Stomach smooth muscle (tissue), 2 donors: ENCODE results near the gene SORCS3.

Experiments
- H3K27ac ChIP-seq: one replicate; pipeline ENCODE4 v1.7.0; 2013; ENCODE audit warnings: mild to moderate bottlenecking, low read length, inconsistent platforms
- H3K27me3 ChIP-seq, 2 donors: one replicate each; pipeline ENCODE4 v1.7.0; 2013; ENCODE audit warnings: low read length in 2 of 2; ENCODE audit not compliant: insufficient read depth in 2 of 2, control insufficient read depth in 1 of 2
- H3K36me3 ChIP-seq, 2 donors: one replicate each; pipeline ENCODE4 v1.7.0; 2013; ENCODE audit warnings: low read length in 2 of 2; ENCODE audit not compliant: control insufficient read depth in 2 of 2, insufficient read depth in 2 of 2
- H3K4me1 ChIP-seq: one replicate; pipeline ENCODE4 v1.7.0; 2013; ENCODE audit warnings: low read length; ENCODE audit not compliant: control insufficient read depth, insufficient read depth
- H3K4me3 ChIP-seq, 2 donors: one replicate each; pipeline ENCODE4 v1.7.0; 2013; ENCODE audit warnings: low read length in 2 of 2
- H3K9ac ChIP-seq, 2 donors: one replicate each; pipeline ENCODE4 v1.7.0; 2013; ENCODE audit warnings: low read length in 2 of 2, mild to moderate bottlenecking in 1 of 2
- H3K9me3 ChIP-seq, 2 donors: one replicate each; pipeline ENCODE4 v1.7.0; 2013; ENCODE audit warnings: low read length in 2 of 2; ENCODE audit not compliant: control insufficient read depth in 2 of 2
- donor health status: healthy.
- donor health status: Pancreatic carcinoma.

Gene SORCS3

DNA sequence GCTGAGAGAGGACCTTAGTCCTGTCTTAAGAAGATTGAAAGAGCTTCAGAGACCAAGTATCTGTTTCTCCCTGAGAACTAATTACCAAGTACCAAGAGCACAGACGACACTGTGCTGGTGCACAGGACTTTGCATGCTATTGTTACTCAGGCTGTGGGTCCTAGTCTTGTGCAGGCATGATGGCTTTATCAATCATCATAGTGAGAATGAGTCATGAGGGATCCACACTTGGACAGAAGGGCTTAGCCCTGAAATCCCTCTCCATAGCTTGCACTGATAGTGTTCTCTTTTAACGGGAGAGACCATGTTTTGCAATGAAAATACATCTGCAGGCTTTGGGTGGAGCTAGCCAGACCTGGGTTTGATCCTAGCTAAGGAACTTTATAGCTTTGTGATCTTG, 93.3 kb downstream of the SORCS3 start:
- Histone ChIP-seq H3K9ac (no peak overlapping the region), H3K4me1 (peaks cover 12% of the 10 kb centered on the region), H3K9me3 (no peaks in the 10 kb centered on the region), H3K27ac (no peak overlapping the region), H3K36me3 (no peaks in the 10 kb centered on the region), H3K27me3 (no peaks in the 10 kb centered on the region), H3K4me3 (no peak overlapping the region)

DNA sequence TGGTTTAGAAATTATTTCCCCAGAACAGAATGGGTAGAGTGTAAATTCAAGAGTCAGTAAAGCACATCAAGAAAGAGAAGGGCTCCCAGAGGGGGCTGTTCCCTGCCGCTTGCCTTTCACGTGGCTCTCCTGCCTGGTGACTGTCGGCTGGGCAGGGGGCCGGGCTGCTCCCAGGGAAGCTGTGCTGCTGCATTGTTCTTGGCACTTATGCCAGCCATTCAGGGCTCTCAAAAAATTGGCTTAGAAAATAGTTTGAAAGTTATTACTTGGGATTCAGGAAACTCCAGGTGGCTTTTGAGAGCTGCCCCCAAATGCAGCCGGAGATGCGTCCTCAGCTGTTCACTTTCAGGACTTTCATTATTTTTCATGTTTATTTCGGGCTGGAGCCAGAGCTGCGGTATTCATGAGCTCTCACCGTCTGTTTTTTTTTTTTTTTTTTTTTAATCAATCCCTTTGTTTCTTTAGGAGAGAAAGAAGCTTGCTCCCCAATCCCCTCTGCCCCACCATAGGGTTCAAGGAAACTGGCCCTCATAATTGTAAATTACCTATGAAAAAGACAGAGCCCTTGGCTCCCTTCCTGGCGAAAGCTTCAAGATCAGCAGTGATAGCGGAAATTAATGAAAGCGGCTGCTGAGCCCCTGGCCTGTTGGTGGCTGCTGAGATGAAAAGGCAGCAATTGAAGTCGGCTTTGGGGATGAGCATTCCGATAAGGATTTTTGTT, 94.1 kb downstream of the SORCS3 start:
- peak overlapping the region in 1 of 2 donors; percentile 8 for H3K4me3 ChIP-seq
- H3K27ac ChIP-seq, result no peak overlapping the region
- no peak overlapping the region for H3K9ac ChIP-seq
- H3K27me3 ChIP-seq, result no peaks in the 10 kb centered on the region
- H3K9me3 ChIP-seq, result no peaks in the 10 kb centered on the region
- peaks cover 12% of the 10 kb centered on the region for H3K4me1 ChIP-seq
- no peaks in the 10 kb centered on the region for H3K36me3 ChIP-seq

DNA sequence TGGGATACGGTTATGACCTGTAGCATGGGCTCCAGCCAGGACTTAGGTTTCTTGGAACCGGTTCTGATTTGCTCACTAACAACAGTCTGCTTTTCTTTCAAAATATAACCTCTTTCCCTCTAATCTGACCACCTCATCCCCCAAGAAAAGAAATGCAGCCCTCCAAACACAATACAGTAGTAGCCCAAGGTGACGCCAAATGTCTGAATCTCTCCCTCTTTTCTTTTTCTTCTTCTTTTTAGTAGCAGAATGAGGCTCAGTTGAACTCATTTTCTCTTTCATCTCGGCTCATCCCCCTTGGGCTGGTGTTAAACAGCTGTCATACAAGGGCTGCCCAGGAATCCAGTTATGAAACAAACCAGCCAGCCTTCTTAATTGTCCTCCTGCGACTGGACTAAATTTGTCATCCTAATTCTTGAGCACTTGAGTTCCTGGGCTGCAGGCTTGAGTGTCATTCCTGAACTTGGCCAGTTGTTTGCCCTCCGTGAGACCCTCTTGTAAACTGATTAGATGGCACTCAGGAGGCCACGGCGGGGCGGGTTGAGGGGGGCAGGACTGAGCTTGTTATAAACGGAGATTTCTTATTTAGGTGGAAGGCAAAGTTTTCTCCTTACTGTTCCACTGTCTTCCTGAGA, 94.8 kb downstream of the SORCS3 start:
- peak overlapping the region; percentile 8 to 20 for H3K4me3 ChIP-seq
- no peaks in the 10 kb centered on the region for H3K27me3 ChIP-seq
- no peak overlapping the region for H3K27ac ChIP-seq
- no peaks in the 10 kb centered on the region for H3K36me3 ChIP-seq
- peaks cover 12% of the 10 kb centered on the region for H3K4me1 ChIP-seq
- H3K9me3 ChIP-seq, result no peaks in the 10 kb centered on the region
- H3K9ac ChIP-seq, result no peak overlapping the region

DNA sequence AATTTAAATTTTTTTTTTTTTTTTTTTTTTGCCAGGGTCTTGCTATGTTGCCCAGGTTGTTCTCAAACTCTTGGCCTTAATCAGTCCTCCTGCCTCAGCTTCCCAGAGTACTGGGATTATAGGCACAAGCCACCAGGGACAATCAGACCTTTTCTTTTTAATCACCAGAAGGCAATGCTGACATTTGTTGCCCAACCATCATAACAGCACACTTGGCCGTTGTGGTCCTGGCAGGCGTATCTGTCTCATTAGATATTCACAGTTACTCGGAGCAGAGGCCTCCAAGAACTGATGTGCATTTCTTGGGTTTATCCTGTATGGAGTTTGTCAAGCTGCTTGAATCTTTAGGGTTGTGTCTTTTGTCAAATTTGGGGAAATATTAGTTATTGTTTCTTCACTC, 100.0 kb downstream of the SORCS3 start:
- no peaks in the 10 kb centered on the region for H3K36me3 ChIP-seq
- H3K9me3 ChIP-seq, result no peaks in the 10 kb centered on the region
- no peak overlapping the region for H3K27ac ChIP-seq
- no peaks in the 10 kb centered on the region for H3K27me3 ChIP-seq
- no peak overlapping the region for H3K9ac ChIP-seq
- no peaks in the 10 kb centered on the region for H3K4me1 ChIP-seq
- H3K4me3 ChIP-seq, result no peak overlapping the region

DNA sequence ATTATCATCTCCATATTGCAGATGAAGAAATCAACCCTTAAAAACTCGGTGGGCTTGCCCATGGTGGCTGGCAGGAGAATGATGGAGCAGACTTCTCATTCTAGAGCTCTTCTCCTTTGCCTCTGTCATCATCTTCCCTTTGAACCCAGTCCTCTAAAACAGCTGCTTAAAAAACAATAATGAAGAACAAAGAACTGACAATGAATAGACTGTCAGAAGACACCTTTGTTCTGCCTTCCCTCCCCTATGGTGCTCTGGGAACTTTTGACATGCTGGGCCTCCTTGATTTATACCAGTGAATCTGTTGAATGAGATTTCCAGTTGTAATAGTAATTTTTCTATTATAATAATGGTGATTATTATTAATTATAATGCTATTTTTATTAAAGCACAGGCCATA, 103.0 kb downstream of the SORCS3 start:
- Histone ChIP-seq H3K4me1 (no peaks in the 10 kb centered on the region), H3K27me3 (no peaks in the 10 kb centered on the region), H3K9ac (no peak overlapping the region), H3K36me3 (no peaks in the 10 kb centered on the region), H3K9me3 (no peaks in the 10 kb centered on the region), H3K4me3 (no peak overlapping the region), H3K27ac (no peak overlapping the region)

DNA sequence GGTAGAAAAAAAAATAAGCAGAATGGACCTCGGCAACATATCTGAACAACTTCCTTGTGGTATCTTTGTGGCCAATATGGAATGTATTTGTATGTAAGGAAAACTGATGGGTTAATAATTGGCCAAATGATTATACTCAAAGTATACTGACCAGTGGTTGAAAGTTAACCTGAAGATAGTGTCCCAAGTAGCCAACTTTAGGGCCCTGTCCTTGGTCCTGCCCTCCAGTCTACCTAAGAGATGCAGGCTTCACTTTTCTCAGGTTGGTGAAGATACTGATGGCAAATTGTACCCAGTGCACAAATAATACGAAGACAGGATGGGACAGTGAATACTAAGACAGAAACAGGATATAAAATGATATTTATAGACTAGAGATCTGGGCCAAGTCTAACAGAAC, 109.2 kb downstream of the SORCS3 start:
- Histone ChIP-seq H3K36me3 (no peaks in the 10 kb centered on the region), H3K27me3 (no peaks in the 10 kb centered on the region), H3K27ac (no peak overlapping the region), H3K4me1 (no peaks in the 10 kb centered on the region), H3K4me3 (no peak overlapping the region), H3K9me3 (no peaks in the 10 kb centered on the region), H3K9ac (no peak overlapping the region)

DNA sequence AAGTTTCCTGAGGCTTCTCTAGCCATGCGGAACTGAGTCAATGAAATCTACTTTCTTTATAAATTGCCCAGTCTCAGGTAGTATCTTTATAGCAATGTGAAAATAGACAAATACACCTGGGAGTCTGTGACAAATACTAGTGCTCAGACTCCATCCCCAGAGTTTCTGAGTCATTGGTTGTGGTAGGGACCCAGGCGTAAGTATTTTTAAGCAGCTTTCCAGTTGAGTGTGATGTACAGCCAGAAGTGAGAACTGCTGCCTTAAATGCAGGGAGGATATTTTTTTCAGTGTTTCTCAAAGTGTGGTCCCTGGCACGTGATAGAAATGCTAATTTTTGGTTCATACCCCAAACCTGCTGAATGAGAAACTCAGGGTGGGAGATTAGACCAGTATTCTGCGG, 121.7 kb downstream of the SORCS3 start:
- no peaks in the 10 kb centered on the region for H3K27me3 ChIP-seq
- H3K9ac ChIP-seq, result no peak overlapping the region
- no peak overlapping the region for H3K4me3 ChIP-seq
- no peak overlapping the region for H3K27ac ChIP-seq
- no peaks in the 10 kb centered on the region for H3K4me1 ChIP-seq
- H3K36me3 ChIP-seq, result no peaks in the 10 kb centered on the region
- peaks cover 0 to 2% of the 10 kb centered on the region in 2 donors for H3K9me3 ChIP-seq

DNA sequence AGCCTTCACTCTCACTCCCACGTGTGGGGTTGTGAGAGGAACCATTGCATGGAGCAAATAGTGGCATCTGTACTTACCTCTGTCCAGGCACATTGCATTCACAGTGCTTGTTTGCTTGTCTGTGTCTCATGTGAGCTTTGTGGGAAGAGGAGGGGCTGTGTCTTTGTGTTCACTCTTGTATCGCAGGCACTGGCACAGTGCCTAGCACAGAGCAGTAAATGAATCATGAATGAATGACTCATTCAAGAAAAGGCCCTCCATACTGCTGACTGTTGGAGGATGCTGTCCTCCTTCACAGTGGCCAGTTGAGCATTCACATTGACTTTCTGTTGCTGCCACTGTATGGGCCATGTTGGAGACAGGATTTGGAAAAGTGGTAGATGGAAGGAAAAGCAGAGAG, 125.3 kb downstream of the SORCS3 start:
- Histone ChIP-seq H3K9me3 (peaks cover 0 to 2% of the 10 kb centered on the region in 2 donors), H3K27ac (no peak overlapping the region), H3K4me1 (no peaks in the 10 kb centered on the region), H3K36me3 (no peaks in the 10 kb centered on the region), H3K9ac (no peak overlapping the region), H3K27me3 (no peaks in the 10 kb centered on the region), H3K4me3 (no peak overlapping the region)

DNA sequence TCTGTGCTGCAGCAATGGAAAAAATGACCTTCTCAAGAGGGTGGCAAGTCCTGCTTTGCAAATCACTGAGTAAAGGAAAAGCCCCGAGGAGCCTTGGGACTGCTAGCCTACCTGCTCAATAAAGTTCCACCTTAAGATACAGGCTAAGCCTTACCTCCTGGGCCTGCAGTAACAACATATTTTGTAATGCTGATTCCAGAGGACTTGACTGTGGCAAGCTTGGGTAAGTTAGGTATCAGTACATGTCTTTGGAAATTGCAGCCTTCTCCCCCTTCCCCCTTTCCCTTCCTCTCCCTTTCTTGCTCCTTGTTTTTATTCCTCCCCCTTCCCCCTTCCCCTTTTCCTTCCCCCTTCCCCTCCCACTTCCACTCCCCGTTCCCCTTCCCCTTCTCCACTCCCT, 126.2 kb downstream of the SORCS3 start:
- Histone ChIP-seq H3K9me3 (peaks cover 0 to 2% of the 10 kb centered on the region in 2 donors), H3K9ac (no peak overlapping the region), H3K27me3 (peaks cover 0 to under 1% of the 10 kb centered on the region in 2 donors), H3K36me3 (no peaks in the 10 kb centered on the region), H3K4me1 (no peaks in the 10 kb centered on the region), H3K4me3 (no peak overlapping the region), H3K27ac (no peak overlapping the region)

DNA sequence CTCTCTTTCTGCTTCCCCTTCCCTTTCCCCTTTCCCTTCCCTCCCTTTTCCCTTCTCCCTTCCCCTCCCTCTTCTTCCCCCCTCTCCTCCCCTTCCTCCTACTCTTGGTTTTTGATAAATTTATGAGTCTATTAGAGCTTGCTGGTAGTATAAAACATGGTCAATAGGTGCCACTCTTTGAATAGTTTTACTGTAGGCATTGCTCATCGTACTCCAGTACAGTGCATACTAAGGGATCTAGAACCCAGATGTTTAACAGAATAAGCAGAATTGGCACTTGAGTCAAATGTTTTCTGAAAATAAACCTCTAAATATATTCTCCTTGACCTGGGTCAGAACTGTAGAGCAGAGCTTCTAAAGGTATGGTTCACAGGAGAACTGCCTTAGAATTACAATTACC, 126.7 kb downstream of the SORCS3 start:
- H3K27ac ChIP-seq, result no peak overlapping the region
- peaks cover 0 to 2% of the 10 kb centered on the region in 2 donors for H3K27me3 ChIP-seq
- no peak overlapping the region for H3K4me3 ChIP-seq
- peaks cover 0 to 2% of the 10 kb centered on the region in 2 donors for H3K9me3 ChIP-seq
- no peak overlapping the region for H3K9ac ChIP-seq
- no peaks in the 10 kb centered on the region for H3K36me3 ChIP-seq
- no peaks in the 10 kb centered on the region for H3K4me1 ChIP-seq

DNA sequence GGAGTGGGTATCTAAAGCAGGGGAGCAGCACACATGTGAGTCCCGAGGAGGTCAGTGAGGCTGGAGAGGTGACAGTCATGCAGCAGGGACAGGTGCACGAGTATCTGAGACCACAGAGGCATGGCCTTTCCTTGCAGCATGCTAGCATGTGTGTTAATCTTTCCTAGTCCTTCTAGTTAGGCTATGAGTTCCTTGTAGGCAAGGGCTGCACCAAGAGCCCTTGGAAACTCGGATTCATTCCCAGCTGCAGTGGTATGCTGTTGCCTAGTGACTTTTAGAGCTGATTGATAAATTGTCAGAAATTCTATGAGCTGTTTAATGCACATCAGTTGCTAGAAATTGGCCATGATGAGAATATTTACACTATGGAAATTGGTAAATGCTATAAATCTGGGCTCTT, 132.0 kb downstream of the SORCS3 start:
- Histone ChIP-seq H3K27ac (no peak overlapping the region), H3K9ac (no peak overlapping the region), H3K9me3 (no peaks in the 10 kb centered on the region), H3K4me1 (peaks cover 2% of the 10 kb centered on the region), H3K36me3 (no peaks in the 10 kb centered on the region), H3K27me3 (peaks cover 0 to 2% of the 10 kb centered on the region in 2 donors), H3K4me3 (no peak overlapping the region)
